ENCODE data around the gene DNAH1. TPM values are rescaled to one million over a fixed set of nuclear protein-coding genes. Genes with fewer than 3 reads are reported as not detected.
A peak's percentile ranks its signal among the peaks of the same experiment; 100 is the strongest.

The DNAH1 gene
- total RNA-seq, 4 donors from 2014 or later, result 12.0 to 26.1 (median 15.5) TPM

DNA sequence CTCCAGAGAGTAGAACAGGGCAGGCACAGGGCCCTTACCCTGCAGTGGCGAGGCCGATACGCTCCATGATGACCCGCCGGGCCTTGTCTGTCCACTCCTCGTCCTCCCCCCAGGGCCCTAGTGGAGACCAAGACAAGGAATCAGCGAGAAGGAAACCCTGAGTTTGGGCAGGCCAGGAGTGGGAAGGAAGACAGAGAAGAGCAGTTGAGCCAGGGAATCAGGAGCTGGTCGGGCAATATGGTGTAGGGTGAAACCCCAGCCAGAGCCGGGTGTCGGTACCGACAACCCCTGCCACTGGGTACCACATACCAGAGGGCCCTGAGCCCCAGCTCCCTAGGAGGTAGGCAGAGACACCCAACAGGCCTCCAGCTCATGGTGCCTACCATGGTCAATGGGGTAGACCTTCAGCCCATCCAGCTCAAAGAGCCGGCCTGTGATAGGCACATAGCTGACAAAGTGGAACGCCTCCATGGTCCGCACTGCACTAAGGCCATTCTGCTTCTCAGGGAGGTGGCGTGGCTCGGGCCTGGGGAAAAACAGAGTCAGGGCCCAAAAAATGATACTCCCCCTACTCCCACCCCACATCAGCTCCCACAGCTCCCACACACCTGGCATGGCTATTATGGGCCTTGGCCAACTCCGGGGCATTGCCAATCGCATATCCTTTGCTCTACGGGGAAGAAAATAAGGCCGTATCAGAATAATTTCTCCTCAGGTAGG lies 90.8 kb downstream of the DNAH1 start:
- TF ChIP-seq, protein P1, sequence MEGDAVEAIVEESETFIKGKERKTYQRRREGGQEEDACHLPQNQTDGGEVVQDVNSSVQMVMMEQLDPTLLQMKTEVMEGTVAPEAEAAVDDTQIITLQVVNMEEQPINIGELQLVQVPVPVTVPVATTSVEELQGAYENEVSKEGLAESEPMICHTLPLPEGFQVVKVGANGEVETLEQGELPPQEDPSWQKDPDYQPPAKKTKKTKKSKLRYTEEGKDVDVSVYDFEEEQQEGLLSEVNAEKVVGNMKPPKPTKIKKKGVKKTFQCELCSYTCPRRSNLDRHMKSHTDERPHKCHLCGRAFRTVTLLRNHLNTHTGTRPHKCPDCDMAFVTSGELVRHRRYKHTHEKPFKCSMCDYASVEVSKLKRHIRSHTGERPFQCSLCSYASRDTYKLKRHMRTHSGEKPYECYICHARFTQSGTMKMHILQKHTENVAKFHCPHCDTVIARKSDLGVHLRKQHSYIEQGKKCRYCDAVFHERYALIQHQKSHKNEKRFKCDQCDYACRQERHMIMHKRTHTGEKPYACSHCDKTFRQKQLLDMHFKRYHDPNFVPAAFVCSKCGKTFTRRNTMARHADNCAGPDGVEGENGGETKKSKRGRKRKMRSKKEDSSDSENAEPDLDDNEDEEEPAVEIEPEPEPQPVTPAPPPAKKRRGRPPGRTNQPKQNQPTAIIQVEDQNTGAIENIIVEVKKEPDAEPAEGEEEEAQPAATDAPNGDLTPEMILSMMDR (IDR thresholded peaks at IDR 0.05), result no peak
- TF ChIP-seq EP300 (IDR thresholded peaks at IDR 0.05), result no peak
- TF ChIP-seq POLR2A (IDR thresholded peaks at IDR 0.05), result no peak
- 94% methylated on average over 20 of the region's 20 CpGs for WGBS, 2 donors
- Histone ChIP-seq H3K4me1 (peaks cover 0 to 47% (median 27%) of the 10 kb centered on the region in 4 donors), H3K27me3 (no peaks in the 10 kb centered on the region), H3K36me3 (peaks cover 0 to 67% (median 36%) of the 10 kb centered on the region in 3 donors), H3K4me3 (no peak overlapping the region), H3K9me3 (no peaks in the 10 kb centered on the region), H3K27ac (no peak overlapping the region)
- DNase-seq (ENCODE audit: low spot score in 2 of 2), result no peak

DNA sequence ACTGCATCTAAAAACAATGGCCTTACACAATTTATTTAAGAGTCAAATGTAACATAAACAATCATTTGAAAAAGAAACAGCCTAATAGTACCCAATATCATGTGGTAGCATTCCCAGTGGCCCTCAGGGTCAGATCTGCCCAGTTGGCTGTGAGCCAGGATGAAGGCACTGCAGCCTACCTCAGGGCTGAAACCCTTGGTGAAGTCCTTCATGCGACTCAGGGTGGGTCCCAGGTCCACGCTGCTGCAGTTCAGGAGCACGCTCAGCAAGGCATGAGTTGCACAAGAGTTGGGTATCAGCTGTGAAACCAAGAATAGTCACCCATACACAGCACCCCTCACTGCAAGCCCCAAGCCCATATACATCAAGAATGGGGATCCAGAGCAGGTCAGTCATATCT lies 91.7 kb downstream of the DNAH1 start:
- H3K36me3 ChIP-seq, result peaks cover 0 to 59% (median 35%) of the 10 kb centered on the region in 3 donors
- H3K4me1 ChIP-seq, result peaks cover 0 to 55% (median 34%) of the 10 kb centered on the region in 4 donors
- TF ChIP-seq, protein P1 (IDR thresholded peaks at IDR 0.05), result no peak
- TF ChIP-seq POLR2A (IDR thresholded peaks at IDR 0.05) (no peak), EP300 (IDR thresholded peaks at IDR 0.05) (no peak)
- 87 to 94% methylated on average over 2 to 3 of the region's 3 CpGs for WGBS, 2 donors
- no peaks in the 10 kb centered on the region for H3K27me3 ChIP-seq
- no peak for DNase-seq (ENCODE audit: low spot score in 2 of 2)
- H3K4me3 ChIP-seq, result no peak overlapping the region
- H3K9me3 ChIP-seq, result no peaks in the 10 kb centered on the region
- no peak overlapping the region for H3K27ac ChIP-seq

DNA sequence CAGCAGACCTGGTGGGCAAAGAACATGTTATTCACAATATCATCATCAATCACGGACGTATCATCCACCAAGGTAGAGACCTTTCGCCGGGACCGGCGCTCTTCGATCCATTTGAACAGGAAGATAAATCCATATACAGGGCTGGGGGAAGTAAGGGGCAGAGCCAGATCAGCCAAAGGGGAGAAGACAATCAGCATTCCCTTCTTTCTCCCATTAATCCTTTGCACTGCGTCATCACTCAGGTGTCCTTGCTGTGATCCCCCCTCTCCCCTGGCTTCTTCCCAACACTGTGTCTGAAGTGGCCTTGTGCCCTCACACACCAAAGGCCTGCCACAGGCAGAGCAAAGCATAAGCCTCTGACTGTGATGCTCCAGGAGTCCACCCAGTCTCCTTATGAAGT lies 92.3 kb downstream of the DNAH1 start:
- Histone ChIP-seq H3K4me1 (peaks cover 0 to 62% (median 34%) of the 10 kb centered on the region in 4 donors), H3K36me3 (peaks cover 0 to 52% (median 28%) of the 10 kb centered on the region in 3 donors), H3K9me3 (no peaks in the 10 kb centered on the region), H3K27ac (no peak overlapping the region), H3K27me3 (no peaks in the 10 kb centered on the region), H3K4me3 (peak overlapping the region in 1 of 4 donors; percentile 98)
- TF ChIP-seq, protein P1 (IDR thresholded peaks at IDR 0.05), result no peak
- TF ChIP-seq EP300 (IDR thresholded peaks at IDR 0.05) (no peak), POLR2A (IDR thresholded peaks at IDR 0.05) (no peak)
- WGBS, 2 donors, result 92% methylated on average over 8 of the region's 8 CpGs
- no peak for DNase-seq (ENCODE audit: low spot score in 2 of 2)

DNA sequence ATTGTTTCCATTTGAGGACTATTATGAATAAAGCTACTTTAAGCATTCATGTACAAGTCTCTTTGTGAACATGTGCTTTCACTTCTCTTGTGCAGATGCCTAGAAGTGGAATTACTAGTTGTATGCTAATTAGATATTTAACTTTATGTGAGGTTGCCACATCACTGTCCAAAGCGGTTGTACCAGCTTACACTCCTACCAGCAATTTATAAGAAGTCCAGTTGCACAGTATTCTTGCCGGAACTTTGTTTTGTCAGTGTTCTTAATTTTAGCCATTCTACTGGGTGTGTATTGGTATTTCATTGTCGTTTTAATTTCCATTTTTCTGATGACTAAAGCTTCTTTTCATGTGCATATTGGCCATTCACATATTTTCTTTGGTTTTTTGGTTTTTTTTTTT lies 99.7 kb downstream of the DNAH1 start:
- H3K36me3 ChIP-seq, result peaks cover 0 to 25% (median 0%) of the 10 kb centered on the region in 3 donors
- no peaks in the 10 kb centered on the region for H3K9me3 ChIP-seq
- H3K4me1 ChIP-seq, result peaks cover 0 to 28% (median 18%) of the 10 kb centered on the region in 4 donors
- TF ChIP-seq POLR2A (IDR thresholded peaks at IDR 0.05) (no peak), EP300 (IDR thresholded peaks at IDR 0.05) (no peak)
- TF ChIP-seq, protein P1 (IDR thresholded peaks at IDR 0.05), result no peak
- H3K27ac ChIP-seq, result no peak overlapping the region
- no peak overlapping the region for H3K4me3 ChIP-seq
- DNase-seq (ENCODE audit: low spot score in 2 of 2), result no peak
- H3K27me3 ChIP-seq, result no peaks in the 10 kb centered on the region
- 83 to 86% methylated on average over 3 of the region's 3 CpGs for WGBS, 2 donors

DNA sequence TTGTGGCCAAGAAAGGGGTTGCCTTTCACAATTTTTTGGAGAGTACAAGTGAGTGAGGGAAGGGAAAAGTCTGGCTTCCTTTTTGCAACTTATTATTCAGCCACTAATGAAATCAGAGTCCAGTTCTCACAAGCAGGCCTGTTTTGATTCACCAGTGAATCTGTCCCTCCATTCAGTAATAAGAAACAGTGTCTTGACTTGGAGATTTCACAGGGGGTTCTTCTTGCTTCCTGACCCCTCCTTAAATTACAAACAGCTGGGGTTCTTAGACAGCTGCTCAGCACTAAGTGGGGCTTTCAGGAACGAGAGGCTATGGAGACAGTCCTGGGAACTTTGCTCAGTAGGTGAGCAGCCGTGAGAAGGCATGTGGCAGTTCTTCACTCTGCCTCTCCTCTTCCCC lies 104.3 kb downstream of the DNAH1 start:
- Histone ChIP-seq H3K4me3 (no peak overlapping the region), H3K4me1 (no peaks in the 10 kb centered on the region), H3K27me3 (no peaks in the 10 kb centered on the region), H3K36me3 (peaks cover 0 to 36% (median 0%) of the 10 kb centered on the region in 3 donors), H3K9me3 (no peaks in the 10 kb centered on the region), H3K27ac (no peak overlapping the region)
- 70 to 73% methylated on average over 2 of the region's 2 CpGs for WGBS, 2 donors
- no peak for TF ChIP-seq POLR2A (IDR thresholded peaks at IDR 0.05)
- TF ChIP-seq, protein P1 (IDR thresholded peaks at IDR 0.05), result no peak
- no peak for TF ChIP-seq EP300 (IDR thresholded peaks at IDR 0.05)
- DNase-seq (ENCODE audit: low spot score in 2 of 2), result no peak
